ENCODE results near the gene EIF5B. TPM values are rescaled to one million over a fixed set of nuclear protein-coding genes. Genes with fewer than 3 reads are reported as not detected.
"Not testable (repeated sequence)": the region's sequence is repeated elsewhere in the genome, so short reads cannot be mapped to it uniquely, and the experiment has no call there.

The EIF5B gene
- total RNA-seq, 4 donors from 2014 or later: 31.5 to 55.2 (median 34.5) TPM

DNA sequence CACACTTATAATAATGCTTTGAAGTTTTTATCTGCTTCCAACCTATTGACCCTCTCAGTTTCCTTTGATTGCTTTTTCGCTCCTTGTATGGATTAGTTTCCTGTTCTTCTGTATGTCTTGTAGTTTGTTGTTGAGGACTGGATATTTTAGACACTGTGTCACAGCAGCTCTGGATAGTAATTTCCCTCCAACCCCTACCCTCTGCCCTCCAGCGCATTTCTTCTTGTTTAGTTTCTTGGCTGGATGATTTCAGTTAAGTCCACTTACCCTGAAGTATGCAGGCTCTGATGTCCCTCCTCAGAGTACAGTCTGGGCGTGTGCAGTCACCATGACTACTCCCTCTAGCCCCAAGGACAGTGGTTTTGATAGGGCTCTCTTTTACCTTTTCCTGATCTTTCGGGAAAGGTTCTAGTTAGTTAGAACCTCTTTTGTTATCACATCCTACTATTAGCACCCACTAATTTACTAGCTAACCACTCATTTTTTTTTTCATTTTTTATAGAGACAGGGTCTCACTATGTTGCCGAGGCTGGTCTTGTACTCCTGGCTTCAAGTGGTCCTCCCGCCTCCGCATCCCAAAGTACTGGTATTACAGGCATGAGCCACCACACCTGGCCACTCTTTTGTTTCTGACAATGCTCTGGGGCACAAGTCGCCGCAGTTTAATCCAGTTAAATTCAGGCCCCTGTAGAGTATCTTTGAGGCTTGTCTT lies 19.9 kb upstream of the EIF5B start:
- 97% methylated on average over 9 of the region's 9 CpGs for WGBS

DNA sequence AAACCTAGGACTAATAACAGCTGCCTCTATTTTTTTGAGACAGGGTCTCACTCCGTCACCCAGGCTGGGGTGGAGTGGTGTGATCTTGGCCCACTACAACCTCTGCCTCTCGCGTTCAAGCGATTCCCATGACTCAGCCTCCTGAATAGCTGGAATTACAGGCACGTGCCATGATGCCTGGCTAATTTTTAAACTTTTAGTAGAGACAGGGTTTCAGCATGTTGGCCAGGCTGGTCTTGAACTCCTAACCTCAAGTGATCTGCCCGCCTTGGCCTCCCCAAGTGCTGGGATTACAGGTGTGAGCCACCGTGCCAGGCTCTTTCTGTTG lies 19.4 kb upstream of the EIF5B start:
- H3K4me3 ChIP-seq; H3K9me3 ChIP-seq; H3K27ac ChIP-seq; H3K27me3 ChIP-seq; DNase-seq (ENCODE audit: low spot score in 2 of 2); H3K4me1 ChIP-seq: not testable (repeated sequence)
- WGBS: 98% methylated on average over 7 of the region's 7 CpGs
- H3K36me3 ChIP-seq: peaks cover 46% of the 10 kb centered on the region

More for the DNA sequence above, 19.9 kb upstream of the EIF5B start:
- Histone ChIP-seq H3K4me1 (no peaks in the 10 kb centered on the region), H3K27me3 (no peaks in the 10 kb centered on the region), H3K9me3 (no peaks in the 10 kb centered on the region), H3K36me3 (peaks cover 40% of the 10 kb centered on the region), H3K27ac (no peak overlapping the region), H3K4me3 (no peak overlapping the region)
- TF ChIP-seq EP300 (IDR thresholded peaks at IDR 0.05) (no peak), POLR2AphosphoS5 (IDR thresholded peaks at IDR 0.05) (no peak), POLR2A (IDR thresholded peaks at IDR 0.05) (no peak)
- TF ChIP-seq, protein P1, sequence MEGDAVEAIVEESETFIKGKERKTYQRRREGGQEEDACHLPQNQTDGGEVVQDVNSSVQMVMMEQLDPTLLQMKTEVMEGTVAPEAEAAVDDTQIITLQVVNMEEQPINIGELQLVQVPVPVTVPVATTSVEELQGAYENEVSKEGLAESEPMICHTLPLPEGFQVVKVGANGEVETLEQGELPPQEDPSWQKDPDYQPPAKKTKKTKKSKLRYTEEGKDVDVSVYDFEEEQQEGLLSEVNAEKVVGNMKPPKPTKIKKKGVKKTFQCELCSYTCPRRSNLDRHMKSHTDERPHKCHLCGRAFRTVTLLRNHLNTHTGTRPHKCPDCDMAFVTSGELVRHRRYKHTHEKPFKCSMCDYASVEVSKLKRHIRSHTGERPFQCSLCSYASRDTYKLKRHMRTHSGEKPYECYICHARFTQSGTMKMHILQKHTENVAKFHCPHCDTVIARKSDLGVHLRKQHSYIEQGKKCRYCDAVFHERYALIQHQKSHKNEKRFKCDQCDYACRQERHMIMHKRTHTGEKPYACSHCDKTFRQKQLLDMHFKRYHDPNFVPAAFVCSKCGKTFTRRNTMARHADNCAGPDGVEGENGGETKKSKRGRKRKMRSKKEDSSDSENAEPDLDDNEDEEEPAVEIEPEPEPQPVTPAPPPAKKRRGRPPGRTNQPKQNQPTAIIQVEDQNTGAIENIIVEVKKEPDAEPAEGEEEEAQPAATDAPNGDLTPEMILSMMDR (IDR thresholded peaks at IDR 0.05): no peak
- no peak for DNase-seq (ENCODE audit: low spot score in 2 of 2)

DNA sequence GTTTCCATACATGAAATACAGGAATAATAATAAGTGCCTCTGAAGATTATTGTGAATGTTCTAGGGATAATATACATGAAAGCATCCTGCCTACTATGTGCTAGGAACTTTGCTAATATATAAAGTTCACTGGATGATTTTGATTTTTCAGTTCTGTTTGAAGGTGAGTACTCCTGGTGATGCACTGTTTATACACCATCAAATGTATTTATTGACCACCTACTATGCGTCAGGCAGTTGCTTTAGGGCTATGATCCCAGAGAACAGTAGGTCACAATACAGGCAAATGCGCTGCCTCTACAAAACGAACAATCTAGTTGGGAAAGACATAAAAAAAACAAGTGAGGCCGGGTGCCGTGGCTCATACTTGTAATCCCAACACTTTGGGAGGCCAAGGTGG lies 11.8 kb upstream of the EIF5B start:
- Histone ChIP-seq H3K27me3 (no peaks in the 10 kb centered on the region), H3K27ac (no peak overlapping the region), H3K9me3 (no peaks in the 10 kb centered on the region), H3K4me1 (no peaks in the 10 kb centered on the region), H3K4me3 (no peak overlapping the region), H3K36me3 (peaks cover 82% of the 10 kb centered on the region)
- DNase-seq (ENCODE audit: low spot score in 2 of 2): no peak
- 93% methylated on average over 5 of the region's 5 CpGs for WGBS
- TF ChIP-seq POLR2A (IDR thresholded peaks at IDR 0.05) (no peak), POLR2AphosphoS5 (IDR thresholded peaks at IDR 0.05) (no peak), EP300 (IDR thresholded peaks at IDR 0.05) (no peak)
- TF ChIP-seq, protein P1 (IDR thresholded peaks at IDR 0.05): no peak

DNA sequence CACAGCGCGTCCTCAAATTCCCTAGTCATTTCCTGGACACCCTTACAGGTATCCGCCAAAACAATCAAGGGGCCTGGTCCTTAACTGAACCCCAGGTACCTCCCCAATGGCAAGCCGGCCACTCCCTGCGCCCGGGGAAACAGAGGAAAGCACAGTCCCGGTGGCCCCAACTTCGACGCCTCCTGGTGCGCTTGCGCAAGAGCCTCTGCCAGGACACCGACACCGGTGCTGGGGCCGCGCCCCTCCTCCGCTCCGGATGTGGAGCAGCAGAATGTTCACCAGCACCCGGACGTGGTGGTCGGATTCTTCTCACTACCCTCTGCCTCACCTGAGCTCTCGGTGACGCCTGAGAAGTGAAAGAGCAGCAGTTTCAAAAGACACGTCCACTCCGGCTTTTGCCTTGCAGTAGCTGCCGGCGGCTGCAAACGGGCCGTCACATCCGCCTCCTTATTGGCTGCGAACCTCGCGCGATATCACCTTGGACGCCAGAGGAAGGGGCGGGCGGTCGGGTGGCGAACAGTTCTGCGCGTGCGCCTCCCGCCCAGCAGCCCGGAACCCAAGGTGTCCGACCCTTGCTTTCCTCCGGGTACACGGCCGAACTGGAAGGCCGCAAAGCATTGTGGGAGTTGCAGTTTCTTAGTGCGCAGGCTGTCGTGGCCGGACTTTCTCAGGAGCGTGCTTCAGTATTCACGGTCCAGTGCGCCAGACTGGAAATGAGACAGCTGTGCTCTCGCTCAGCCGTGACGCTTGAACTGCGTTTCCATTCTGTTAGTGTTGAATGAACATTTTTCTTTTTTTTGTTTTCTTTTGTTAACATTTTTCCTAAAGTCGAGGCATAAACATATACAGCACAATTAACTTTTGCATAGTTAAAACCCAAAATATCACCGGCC lies 1.0 kb upstream of the EIF5B start, which contains the start of gene TXNDC9:
Gene TXNDC9 (minus strand): TSS at position 423 of the 893 bp plus-strand sequence. CDS start 3,123 bp downstream, outside the sequence.
- under 1% methylated on average over 52 of the region's 60 CpGs for WGBS
- peak; percentile 99 for DNase-seq (ENCODE audit: low spot score in 2 of 2)
- Histone ChIP-seq H3K9me3 (no peaks in the 10 kb centered on the region), H3K4me3 (peak within 1 kb of the TSS; percentile 98), H3K4me1 (peaks cover 43% of the 10 kb centered on the region), H3K36me3 (peaks cover 18% of the 10 kb centered on the region), H3K27me3 (no peaks in the 10 kb centered on the region), H3K27ac (peak within 1 kb of the TSS; percentile 91)
- TF ChIP-seq, protein P1 (IDR thresholded peaks at IDR 0.05): no peak
- peak in 1 of 2 donors; percentile 6 for TF ChIP-seq POLR2A (IDR thresholded peaks at IDR 0.05)
- TF ChIP-seq EP300 (IDR thresholded peaks at IDR 0.05): no peak
- peak; percentile 38 to 63 (median 38) for TF ChIP-seq POLR2AphosphoS5 (IDR thresholded peaks at IDR 0.05)

DNA sequence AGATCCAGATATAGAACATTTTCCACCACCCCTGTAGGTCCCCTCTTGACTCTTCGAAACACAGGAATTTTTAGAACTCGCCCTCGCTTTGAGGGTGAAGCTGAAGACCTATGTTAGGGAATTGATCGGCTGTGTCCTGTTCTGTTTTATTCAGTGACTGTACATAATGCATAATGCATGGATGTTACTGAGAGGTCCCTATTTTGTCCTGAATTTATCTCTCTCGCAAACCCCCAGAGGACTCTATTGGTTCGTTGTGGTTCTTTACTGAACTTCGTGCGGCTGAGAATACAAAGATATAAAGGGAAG lies 431 bp upstream of the EIF5B start:
- no peak for DNase-seq (ENCODE audit: low spot score in 2 of 2)
- no peaks in the 10 kb centered on the region for H3K9me3 ChIP-seq
- no peaks in the 10 kb centered on the region for H3K27me3 ChIP-seq
- TF ChIP-seq, protein P1 (IDR thresholded peaks at IDR 0.05): no peak
- no peak for TF ChIP-seq POLR2A (IDR thresholded peaks at IDR 0.05)
- TF ChIP-seq POLR2AphosphoS5 (IDR thresholded peaks at IDR 0.05): no peak
- TF ChIP-seq EP300 (IDR thresholded peaks at IDR 0.05): no peak
- peaks cover 12% of the 10 kb centered on the region for H3K36me3 ChIP-seq
- peak overlapping the region; percentile 91 for H3K27ac ChIP-seq
- H3K4me1 ChIP-seq: peaks cover 43% of the 10 kb centered on the region
- 1% methylated on average over 8 of the region's 8 CpGs for WGBS
- peak overlapping the region; percentile 98 for H3K4me3 ChIP-seq

Data from suprapubic skin (tissue), 4 donors.